GM19240 (cell line): ENCODE measurements around the gene SLC35A3.
"Not testable (repeated sequence)": the region's sequence is repeated elsewhere in the genome, so short reads cannot be mapped to it uniquely, and the experiment has no call there.

Experiments used
- DNase-seq: peaks from one replicate; pipeline ENCODE4 v3.0.0; 2011; ENCODE audit warnings: low spot score; ENCODE audit not compliant: insufficient read length

Gene SLC35A3

GRCh38 chr1:100034470-100034869 is 64.7 kb downstream of the SLC35A3 start:
- DNase-seq = no peak

DNA sequence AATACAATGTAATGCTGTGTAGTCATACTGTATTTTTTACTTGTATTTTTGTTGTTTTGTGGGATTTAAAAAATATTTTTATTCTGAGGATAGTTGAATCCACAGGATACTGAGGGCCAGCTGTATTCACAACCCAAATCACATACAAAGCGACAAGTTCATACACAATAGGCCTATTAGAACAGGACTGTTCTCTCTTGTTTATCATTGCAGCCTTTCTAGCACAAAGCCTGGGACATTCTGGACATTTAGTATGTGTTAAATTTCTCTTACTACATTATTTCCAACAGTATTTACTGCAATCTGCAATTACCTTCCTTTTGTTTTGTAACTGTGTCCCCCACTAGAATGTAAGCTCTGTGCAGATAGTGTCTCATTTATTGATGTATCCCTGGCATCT is 65.4 kb downstream of the SLC35A3 start:
- DNase-seq = no peak

DNA sequence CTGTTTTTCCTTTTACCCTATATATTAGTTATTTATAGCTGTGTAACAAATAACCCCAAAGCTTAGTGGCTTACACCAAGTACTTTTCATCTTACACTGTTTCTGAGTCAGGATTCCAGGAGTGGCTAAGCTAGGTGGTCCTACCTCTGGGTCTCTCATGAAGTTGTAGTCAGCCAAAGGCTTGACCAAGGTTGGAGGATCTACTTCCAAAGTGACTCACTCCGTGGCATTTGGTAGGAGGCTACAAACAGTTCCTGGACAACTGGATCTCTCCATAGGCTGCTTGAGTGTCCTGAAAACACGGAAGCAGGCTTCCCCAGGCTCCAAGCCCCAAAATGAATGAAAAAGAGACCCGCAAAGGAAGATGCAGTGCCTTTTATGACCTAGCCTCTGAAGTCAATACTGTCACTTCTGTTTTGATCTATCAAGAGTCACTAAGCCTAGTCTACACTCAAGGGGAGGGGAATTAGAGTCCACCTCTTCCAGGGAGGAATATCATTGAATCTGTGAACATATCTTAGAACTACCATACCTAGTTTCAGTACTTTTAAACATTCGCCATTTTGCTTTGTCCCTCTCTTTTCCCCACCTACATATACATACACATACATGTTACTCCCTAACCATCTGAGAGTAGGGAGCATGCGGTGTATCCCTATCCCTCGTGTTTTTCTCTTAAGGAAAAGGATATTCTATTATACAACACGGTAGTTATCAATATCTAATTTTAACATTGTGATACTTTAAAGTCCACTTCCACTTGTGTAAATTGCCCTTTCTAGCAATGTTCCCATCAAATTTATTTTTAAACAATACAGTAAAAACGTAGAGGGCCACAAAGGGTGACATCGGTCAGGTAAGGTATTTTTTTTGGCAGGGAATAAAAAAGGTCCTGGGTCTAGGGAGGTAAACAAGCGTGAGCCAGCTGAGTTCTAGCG is 67.2 kb downstream of the SLC35A3 start:
- no peak for DNase-seq

- DNase-seq = no peak
Observed at GRCh38 chr1:100037656-100037926, 67.8 kb downstream of the SLC35A3 start.

GRCh38 chr1:100037927-100038659 is 68.3 kb downstream of the SLC35A3 start:
- DNase-seq = peak; percentile 55

GRCh38 chr1:100038660-100039287 is 69.0 kb downstream of the SLC35A3 start:
- DNase-seq = no peak

GRCh38 chr1:100039591-100039990 is 69.8 kb downstream of the SLC35A3 start:
- no peak for DNase-seq

- no peak for DNase-seq
Observed at GRCh38 chr1:100045206-100045605, 75.4 kb downstream of the SLC35A3 start.

- DNase-seq = not testable (repeated sequence)
Observed at GRCh38 chr1:100047235-100047708, 77.5 kb downstream of the SLC35A3 start.

DNA sequence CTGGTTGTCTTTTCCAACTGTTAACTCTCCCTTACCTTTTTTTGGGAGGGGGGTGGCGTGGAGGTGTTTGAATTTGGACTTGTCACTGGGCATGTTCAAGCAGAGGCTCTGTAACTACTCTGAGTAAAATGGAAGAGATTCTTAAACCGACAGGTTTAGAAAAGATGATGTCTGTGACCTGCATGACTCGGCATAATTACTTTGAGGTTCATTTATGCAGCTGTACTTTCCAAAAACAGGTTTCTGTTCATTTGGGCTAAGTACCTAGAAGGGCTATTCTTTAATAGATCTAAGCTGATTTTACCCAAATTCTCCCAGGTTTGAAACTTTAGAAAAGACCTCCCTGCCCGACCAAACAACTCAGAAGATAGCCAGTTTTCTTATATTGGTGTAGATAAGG is 80.3 kb downstream of the SLC35A3 start:
- DNase-seq = no peak

DNA sequence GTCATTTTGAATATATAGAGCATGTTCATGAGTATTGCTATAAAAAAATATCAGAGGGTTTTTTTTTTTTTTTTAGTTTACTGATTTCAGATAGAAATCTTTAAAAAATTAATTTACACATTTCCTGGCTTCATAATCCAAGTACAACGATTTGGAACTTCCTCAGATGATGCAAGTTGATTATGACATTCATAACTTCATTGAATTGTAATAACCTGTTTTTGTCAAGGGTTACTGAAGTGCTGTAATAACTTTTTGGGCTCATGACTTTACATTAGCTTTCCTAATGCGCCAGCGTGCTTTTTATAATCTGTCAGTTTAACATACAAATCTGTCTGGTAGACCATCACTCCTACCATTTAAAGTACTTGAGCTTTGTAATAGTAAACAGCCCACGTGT is 81.6 kb downstream of the SLC35A3 start:
- no peak for DNase-seq

DNA sequence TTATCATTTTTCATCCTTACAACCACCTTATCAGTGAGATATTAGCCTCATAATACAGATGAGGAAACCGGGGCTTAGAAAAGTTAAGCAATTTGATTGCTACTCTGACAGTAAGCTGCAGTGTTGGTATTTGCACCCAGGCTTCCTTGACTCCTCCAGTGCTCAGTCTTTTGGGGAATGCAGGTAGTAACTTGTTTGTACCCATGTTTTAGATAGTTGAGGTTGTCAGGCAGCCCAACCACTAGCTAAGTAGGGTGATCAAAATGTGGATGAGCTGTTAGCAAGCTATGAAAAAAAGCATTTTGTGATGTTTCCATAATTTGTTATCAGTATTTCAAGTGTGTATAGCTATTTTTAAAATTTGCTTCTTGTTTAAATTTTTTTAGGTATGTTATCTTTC is 82.1 kb downstream of the SLC35A3 start:
- DNase-seq = no peak

DNA sequence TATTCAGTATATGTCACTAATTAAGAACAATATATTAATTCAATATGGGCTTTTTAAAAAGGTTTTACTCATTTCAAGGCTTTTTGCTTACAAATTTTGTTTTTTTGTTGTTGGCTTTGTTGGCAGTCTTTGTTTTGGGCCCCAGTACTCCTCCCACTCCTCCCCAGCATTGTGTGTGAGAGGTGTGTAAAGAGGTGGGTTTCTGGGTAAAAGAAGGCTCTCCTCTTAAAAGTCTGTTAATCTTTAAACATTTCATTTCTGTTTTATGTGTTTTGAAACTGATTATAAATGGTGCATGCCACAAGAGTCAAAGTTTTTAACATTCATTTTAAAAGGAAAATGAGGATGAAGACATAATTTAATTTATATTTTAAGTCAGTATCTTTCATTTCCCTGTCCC is 83.3 kb downstream of the SLC35A3 start:
- no peak for DNase-seq

DNA sequence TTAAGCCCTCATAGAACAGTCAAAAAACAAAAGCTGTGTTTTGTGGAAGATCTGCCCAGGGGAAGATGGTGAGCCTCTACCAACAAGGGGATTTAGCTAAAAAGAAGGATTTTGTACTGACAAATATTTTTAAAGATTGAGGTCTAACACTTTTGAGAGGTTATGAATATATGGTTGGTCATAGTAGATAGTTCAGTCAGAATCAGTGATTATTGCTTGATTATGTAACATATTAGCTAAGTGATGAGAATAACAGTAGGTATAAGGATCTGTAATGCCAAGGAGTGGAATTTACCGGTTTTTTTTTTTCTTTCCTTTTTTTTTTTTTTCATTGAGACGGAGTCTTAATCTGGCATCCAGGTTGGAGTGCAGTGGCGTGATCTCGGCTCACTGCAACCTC is 83.9 kb downstream of the SLC35A3 start:
- DNase-seq = no peak

DNA sequence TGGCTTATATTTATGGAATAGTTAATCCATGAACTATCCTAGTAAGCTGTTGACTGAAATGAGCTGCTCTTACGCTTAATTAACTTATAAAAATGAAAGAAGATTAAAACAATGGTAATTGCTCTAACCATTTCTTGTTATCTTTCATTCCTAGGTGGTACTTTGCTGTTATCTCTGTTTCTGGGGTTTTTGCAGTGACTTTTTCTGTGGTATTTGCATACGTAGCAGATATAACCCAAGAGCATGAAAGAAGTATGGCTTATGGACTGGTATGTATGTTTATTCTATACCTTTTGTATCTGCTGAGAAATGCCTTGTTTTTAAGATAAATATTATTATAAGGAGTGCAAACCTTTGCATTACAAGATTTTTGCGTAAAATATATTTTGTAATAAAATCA is 91.9 kb downstream of the SLC35A3 start:
- DNase-seq = no peak

DNA sequence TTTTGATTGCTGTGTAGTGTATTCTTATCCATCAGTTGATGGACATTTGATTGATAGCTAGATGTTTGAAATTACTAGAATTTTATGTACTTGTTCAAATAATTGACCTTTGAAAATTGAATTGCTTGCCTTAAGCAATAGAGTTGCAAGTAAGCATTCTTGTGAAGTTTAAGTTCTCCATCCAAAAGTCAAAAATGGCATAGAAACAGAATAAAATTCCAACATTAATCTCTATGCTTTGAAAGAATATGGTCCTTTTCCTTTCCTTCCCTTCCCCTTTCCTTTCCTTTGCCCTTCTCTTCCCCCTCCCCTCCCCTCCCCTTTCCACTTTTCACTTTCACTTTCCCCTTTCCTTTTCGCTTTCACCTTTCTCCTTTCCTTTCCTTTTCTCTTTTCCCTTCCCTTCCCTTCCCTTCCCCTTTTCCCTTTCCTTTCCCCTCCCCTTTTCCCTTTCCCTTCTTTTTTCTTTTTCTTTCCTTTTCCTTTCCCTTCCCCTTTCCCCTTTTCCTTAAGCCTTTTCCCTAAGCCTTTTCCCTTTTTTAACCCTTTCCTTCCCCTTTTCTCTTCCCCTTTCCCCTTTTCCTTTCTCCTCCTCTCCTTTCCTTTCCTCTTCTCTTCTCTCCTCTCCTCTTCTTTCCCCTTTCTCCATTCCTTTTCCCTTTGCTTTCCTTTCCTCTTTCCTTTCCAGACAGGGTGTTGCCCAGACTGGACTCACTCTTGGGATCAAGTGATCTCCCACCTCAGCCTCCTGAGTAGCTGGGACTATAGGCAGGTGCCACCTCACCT is 95.6 kb downstream of the SLC35A3 start:
- DNase-seq = no peak

DNA sequence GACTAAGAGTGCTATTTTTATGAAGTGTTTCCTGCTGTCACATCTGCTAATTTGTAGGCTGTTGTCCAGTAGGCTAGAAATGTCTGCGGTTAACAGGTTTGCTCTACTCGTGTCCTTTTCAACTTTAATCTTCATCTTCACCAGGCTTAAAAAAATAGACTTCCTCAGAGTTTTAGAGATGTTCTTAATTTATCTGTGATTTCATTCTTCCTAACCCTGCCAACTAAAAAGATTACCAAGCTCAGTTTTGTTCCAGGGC is 96.1 kb downstream of the SLC35A3 start:
- DNase-seq = no peak

- DNase-seq = no peak
Observed at GRCh38 chr1:100070201-100070939, 100.6 kb downstream of the SLC35A3 start.

- no peak for DNase-seq
Observed at GRCh38 chr1:100073531-100073930, 103.7 kb downstream of the SLC35A3 start.

DNA sequence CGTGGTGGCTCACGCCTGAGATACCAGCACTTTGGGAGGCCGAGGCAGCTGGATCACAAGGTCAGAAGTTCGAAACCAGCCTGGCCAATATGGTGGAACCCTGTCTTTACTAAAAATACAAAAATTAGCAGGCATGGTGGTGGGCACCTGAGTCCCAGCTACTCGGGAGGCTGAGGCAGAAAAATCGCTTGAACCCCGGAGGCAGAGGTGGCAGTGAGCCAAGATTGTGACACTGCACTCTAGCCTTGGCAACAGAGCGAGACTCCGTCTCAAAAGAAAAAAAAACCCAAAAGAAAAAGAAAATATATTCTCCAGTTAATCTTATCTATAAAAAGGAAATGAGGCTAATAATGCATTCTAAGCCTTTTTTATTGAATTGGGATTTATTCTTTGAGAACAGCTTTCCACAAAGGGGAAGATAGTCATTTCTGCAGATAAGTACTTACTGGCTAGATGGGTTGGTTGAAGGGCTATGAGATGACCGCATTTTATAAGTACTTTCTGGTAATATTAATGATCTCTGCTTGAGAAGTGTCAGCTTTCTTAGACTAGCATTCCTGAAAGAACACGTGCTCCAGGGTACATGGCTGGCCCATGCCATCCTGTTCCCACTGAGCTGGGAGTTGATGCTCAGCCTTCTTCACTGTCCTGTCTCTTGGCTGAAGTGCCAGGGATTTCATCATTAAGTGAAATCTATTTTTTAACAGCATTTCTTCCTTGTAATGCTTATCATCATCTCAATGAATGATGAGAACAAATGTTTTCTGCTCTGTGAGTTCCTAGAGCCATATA is 105.0 kb downstream of the SLC35A3 start:
- no peak for DNase-seq
